ENCODE results near the gene SIN3B. TPM values are rescaled to one million over a fixed set of nuclear protein-coding genes. Genes with fewer than 3 reads are reported as not detected.

The SIN3B gene
- total and polyA plus RNA-seq, 9 of the 15 experiments (the other 6 are each of a cell fraction or from before 2014, with no cell fraction given) = 0.51 to 34.2 (median 14.3) TPM

DNA sequence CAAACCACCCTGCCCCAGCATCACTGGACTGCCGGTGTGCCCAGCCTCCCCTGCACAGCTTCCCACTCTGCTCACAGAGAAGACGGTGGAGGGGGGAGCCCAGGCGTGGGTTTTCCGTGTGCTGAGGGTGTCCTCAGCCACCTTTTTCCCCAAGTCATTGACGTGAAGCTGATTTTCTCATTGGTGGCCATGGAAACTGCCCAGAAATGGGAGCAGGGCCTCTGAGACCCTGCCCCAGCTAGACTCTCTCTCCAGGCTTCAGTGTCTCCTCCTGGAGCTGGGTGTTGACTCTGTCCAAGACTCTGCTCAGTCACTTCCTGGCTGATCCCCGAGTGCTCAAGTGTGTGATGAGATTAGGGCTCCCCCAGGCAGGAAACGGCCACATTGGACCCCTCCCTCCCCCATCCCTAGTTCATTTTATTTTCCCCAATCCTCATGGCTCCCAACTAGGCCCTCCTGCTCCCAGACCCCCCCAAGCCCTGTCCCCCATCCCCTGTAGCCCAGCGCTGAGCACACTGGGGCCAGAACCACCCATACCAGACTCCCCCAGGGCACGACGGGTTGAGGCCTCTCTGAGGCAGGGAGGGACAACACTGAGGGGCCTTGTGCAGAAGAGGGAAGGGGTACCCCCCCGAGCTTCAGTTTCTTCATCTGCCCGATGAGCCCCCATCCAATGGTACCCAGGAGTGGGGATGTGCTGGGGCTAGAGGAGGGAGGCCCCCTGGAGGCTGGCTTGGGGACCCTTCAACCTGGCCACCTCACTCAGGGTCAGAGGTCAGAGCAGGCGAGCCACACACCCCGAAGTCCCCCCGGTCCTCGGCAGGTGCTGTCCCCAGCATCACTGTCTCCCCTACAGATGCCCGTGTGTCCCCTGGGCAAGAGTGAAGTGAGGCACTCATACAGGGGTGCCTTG lies 58.4 kb downstream of the SIN3B start (continued):
- TF ChIP-seq, protein P1, sequence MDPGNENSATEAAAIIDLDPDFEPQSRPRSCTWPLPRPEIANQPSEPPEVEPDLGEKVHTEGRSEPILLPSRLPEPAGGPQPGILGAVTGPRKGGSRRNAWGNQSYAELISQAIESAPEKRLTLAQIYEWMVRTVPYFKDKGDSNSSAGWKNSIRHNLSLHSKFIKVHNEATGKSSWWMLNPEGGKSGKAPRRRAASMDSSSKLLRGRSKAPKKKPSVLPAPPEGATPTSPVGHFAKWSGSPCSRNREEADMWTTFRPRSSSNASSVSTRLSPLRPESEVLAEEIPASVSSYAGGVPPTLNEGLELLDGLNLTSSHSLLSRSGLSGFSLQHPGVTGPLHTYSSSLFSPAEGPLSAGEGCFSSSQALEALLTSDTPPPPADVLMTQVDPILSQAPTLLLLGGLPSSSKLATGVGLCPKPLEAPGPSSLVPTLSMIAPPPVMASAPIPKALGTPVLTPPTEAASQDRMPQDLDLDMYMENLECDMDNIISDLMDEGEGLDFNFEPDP (CRISPR knock-in tag; IDR thresholded peaks at IDR 0.05) = no peak
- TF ChIP-seq MCM3 (IDR thresholded peaks at IDR 0.05) (no peak), BDP1 (IDR thresholded peaks at IDR 0.05; ENCODE audit: insufficient read depth, insufficient read length) (no peak), ZSCAN29 (IDR thresholded peaks at IDR 0.05) (no peak), POLR2A (conservative IDR thresholded peaks at IDR 0.05) (peak; percentile 88), ETV1 (tag; conservative IDR thresholded peaks at IDR 0.05; ENCODE audit: low read depth) (peak; percentile 90), TRIM24 (IDR thresholded peaks at IDR 0.05) (no peak), ZNF699 (CRISPR knock-in tag; IDR thresholded peaks at IDR 0.05; ENCODE audit: insufficient replicate concordance) (no peak), RBM15 (IDR thresholded peaks at IDR 0.05; ENCODE audit: insufficient read depth, low read length) (no peak), NCOR1 (IDR thresholded peaks at IDR 0.05) (peak; percentile 68), ZNF717 (CRISPR knock-in tag; IDR thresholded peaks at IDR 0.05) (no peak), ILF3 (IDR thresholded peaks at IDR 0.05; ENCODE audit: borderline replicate concordance) (no peak), PKNOX1 (IDR thresholded peaks at IDR 0.05) (peak; percentile 3; the same call in 1 of the 2 replicates), MYBL2 (IDR thresholded peaks at IDR 0.05; ENCODE audit: low read depth) (no peak), MYBL2 (CRISPR knock-in tag; IDR thresholded peaks at IDR 0.05; ENCODE audit: borderline replicate concordance) (no peak), ZNF224 (CRISPR knock-in tag; IDR thresholded peaks at IDR 0.05) (no peak), ZNF655 (CRISPR knock-in tag; IDR thresholded peaks at IDR 0.05) (no peak), SETDB1 (IDR thresholded peaks at IDR 0.05; ENCODE audit: low read length) (no peak)
- TF ChIP-seq, protein P2, sequence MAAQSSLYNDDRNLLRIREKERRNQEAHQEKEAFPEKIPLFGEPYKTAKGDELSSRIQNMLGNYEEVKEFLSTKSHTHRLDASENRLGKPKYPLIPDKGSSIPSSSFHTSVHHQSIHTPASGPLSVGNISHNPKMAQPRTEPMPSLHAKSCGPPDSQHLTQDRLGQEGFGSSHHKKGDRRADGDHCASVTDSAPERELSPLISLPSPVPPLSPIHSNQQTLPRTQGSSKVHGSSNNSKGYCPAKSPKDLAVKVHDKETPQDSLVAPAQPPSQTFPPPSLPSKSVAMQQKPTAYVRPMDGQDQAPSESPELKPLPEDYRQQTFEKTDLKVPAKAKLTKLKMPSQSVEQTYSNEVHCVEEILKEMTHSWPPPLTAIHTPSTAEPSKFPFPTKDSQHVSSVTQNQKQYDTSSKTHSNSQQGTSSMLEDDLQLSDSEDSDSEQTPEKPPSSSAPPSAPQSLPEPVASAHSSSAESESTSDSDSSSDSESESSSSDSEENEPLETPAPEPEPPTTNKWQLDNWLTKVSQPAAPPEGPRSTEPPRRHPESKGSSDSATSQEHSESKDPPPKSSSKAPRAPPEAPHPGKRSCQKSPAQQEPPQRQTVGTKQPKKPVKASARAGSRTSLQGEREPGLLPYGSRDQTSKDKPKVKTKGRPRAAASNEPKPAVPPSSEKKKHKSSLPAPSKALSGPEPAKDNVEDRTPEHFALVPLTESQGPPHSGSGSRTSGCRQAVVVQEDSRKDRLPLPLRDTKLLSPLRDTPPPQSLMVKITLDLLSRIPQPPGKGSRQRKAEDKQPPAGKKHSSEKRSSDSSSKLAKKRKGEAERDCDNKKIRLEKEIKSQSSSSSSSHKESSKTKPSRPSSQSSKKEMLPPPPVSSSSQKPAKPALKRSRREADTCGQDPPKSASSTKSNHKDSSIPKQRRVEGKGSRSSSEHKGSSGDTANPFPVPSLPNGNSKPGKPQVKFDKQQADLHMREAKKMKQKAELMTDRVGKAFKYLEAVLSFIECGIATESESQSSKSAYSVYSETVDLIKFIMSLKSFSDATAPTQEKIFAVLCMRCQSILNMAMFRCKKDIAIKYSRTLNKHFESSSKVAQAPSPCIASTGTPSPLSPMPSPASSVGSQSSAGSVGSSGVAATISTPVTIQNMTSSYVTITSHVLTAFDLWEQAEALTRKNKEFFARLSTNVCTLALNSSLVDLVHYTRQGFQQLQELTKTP (IDR thresholded peaks at IDR 0.05; ENCODE audit: low read depth in 1 of 2, partially characterized antibody in 2 of 2) = no peak
- TF ChIP-seq, protein P3, sequence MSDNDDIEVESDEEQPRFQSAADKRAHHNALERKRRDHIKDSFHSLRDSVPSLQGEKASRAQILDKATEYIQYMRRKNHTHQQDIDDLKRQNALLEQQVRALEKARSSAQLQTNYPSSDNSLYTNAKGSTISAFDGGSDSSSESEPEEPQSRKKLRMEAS (CRISPR knock-in tag; IDR thresholded peaks at IDR 0.05) = no peak
- TF ChIP-seq, protein P4, sequence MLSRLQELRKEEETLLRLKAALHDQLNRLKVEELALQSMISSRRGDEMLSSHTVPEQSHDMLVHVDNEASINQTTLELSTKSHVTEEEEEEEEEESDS (CRISPR knock-in tag; IDR thresholded peaks at IDR 0.05) = no peak
